Mesenchymal stem cell (in vitro differentiated cells and primary cell): ENCODE data around the gene POLR3F. TPM values are rescaled to one million over a fixed set of nuclear protein-coding genes. Genes with fewer than 3 reads are reported as not detected.

ENCODE experiments used
- DNase-seq: peaks from one replicate; pipeline ENCODE4 v3.0.0-alpha.2; 2013
- H2AFZ ChIP-seq: one replicate; pipeline ENCODE4 v1.6.1; 2013; ENCODE audit warnings: low read depth, mild to moderate bottlenecking, control low read depth, inconsistent platforms, low read length, moderate library complexity
- H2AK5ac ChIP-seq: 2 replicates; pipeline ENCODE4 v1.6.1; 2013; ENCODE audit warnings: low read length, moderate library complexity, mild to moderate bottlenecking, inconsistent platforms; ENCODE audit not compliant: severe bottlenecking
- H2BK120ac ChIP-seq: one replicate; pipeline ENCODE4 v1.6.1; 2013; ENCODE audit warnings: low read depth, mild to moderate bottlenecking, inconsistent platforms, low read length, moderate library complexity
- H2BK12ac ChIP-seq, 2 experiments: one replicate each; pipeline ENCODE4 v1.6.1; 2013; ENCODE audit warnings: inconsistent platforms in 2 of 2, low read length in 2 of 2, mild to moderate bottlenecking in 2 of 2, moderate library complexity in 2 of 2, control low read depth in 1 of 2
- H2BK15ac ChIP-seq: one replicate; pipeline ENCODE4 v1.6.1; 2013; ENCODE audit warnings: mild to moderate bottlenecking, low read depth, inconsistent platforms; ENCODE audit not compliant: poor library complexity, severe bottlenecking
- H2BK5ac ChIP-seq: 2 replicates; pipeline ENCODE4 v1.6.1; 2013; ENCODE audit warnings: low read depth, mild to moderate bottlenecking, low read length, control low read depth, inconsistent platforms; ENCODE audit not compliant: poor library complexity, severe bottlenecking
- H3K14ac ChIP-seq, 2 experiments: one replicate each; pipeline ENCODE4 v1.6.1; 2013; ENCODE audit warnings: inconsistent platforms in 2 of 2, low read length in 2 of 2, control low read depth in 1 of 2, mild to moderate bottlenecking in 1 of 2, moderate library complexity in 1 of 2
- H3K18ac ChIP-seq, 2 experiments: one replicate each; pipeline ENCODE4 v1.6.1; 2013; ENCODE audit warnings: inconsistent platforms in 2 of 2, low read length in 2 of 2, control low read depth in 1 of 2, low read depth in 1 of 2, mild to moderate bottlenecking in 1 of 2
- H3K23ac ChIP-seq, 2 experiments: one replicate each; pipeline ENCODE4 v1.6.1; 2013; ENCODE audit warnings: inconsistent platforms in 2 of 2, low read length in 2 of 2, mild to moderate bottlenecking in 2 of 2, moderate library complexity in 2 of 2, control low read depth in 1 of 2
- H3K27ac ChIP-seq: 2 replicates; pipeline ENCODE4 v1.5.1; 2013; ENCODE audit warnings: mild to moderate bottlenecking, moderate library complexity, low read length, control low read depth, inconsistent platforms; ENCODE audit not compliant: poor library complexity, severe bottlenecking
- H3K27me3 ChIP-seq, 2 experiments: 2 replicates each; pipeline versions ENCODE4 v1.6.1 to v1.7.0; 2013; ENCODE audit warnings: low read length in 2 of 2, mild to moderate bottlenecking in 2 of 2, moderate library complexity in 2 of 2, control low read depth in 1 of 2, inconsistent platforms in 1 of 2; ENCODE audit not compliant: control insufficient read depth in 1 of 2, insufficient read depth in 1 of 2
- H3K36me3 ChIP-seq, 2 experiments: 2 replicates each; pipeline versions ENCODE4 v1.6.1 to v1.7.0; 2013; ENCODE audit warnings: low read length in 2 of 2, control low read depth in 1 of 2, inconsistent platforms in 1 of 2, low read depth in 1 of 2, mild to moderate bottlenecking in 1 of 2; ENCODE audit not compliant: insufficient read depth in 2 of 2, control insufficient read depth in 1 of 2
- H3K4ac ChIP-seq, 2 experiments: one replicate each; pipeline ENCODE4 v1.6.1; 2013; ENCODE audit warnings: inconsistent platforms in 2 of 2, low read length in 2 of 2, mild to moderate bottlenecking in 2 of 2, moderate library complexity in 2 of 2, control low read depth in 1 of 2, low read depth in 1 of 2
- H3K4me1 ChIP-seq: 2 replicates; pipeline ENCODE4 v1.6.1; 2013; ENCODE audit warnings: low read depth, low read length, control low read depth; ENCODE audit not compliant: control insufficient read depth, insufficient read depth
- H3K4me2 ChIP-seq: 2 replicates; pipeline ENCODE4 v1.6.1; 2013; ENCODE audit warnings: low read length, mild to moderate bottlenecking, inconsistent platforms; ENCODE audit not compliant: poor library complexity, severe bottlenecking
- H3K4me3 ChIP-seq, 2 experiments: 2 replicates each; pipeline versions ENCODE4 v1.5.1 to v1.7.0; 2013; ENCODE audit warnings: low read length in 2 of 2, mild to moderate bottlenecking in 2 of 2, control low read depth in 1 of 2, low read depth in 1 of 2; ENCODE audit not compliant: insufficient read depth in 1 of 2
- H3K79me1 ChIP-seq: replicated peaks from 2 replicates; pipeline ENCODE4 v1.6.1; 2013; ENCODE audit warnings: mild to moderate bottlenecking, control low read depth, low read length, inconsistent platforms; ENCODE audit not compliant: poor library complexity, severe bottlenecking
- H3K9ac ChIP-seq: 2 replicates; pipeline ENCODE4 v1.7.0; 2013; ENCODE audit warnings: mild to moderate bottlenecking, low read length, moderate library complexity
- H3K9me3 ChIP-seq: 2 replicates; pipeline ENCODE4 v1.7.0; 2013; ENCODE audit warnings: mild to moderate bottlenecking, low read length; ENCODE audit not compliant: control insufficient read depth
- H4K8ac ChIP-seq: one replicate; pipeline ENCODE4 v1.6.1; 2013; ENCODE audit warnings: inconsistent platforms, mild to moderate bottlenecking, low read length, moderate library complexity
- H4K91ac ChIP-seq: one replicate; pipeline ENCODE4 v1.6.1; 2013; ENCODE audit warnings: mild to moderate bottlenecking, low read length, inconsistent platforms
- WGBS: methylation state at CpG from one replicate; pipeline ENCODE4 v1.1.7; 2013; ENCODE audit warnings: mixed read lengths; 5-methylcytosine and 5-hydroxymethylcytosine counted together
- small RNA-seq: library from polyadenylated mRNA; stranded (forward); fragments of <200 nt; extraction: miRNeasy Mini kit (QIAGEN cat#:217004); gene quantifications from one replicate; pipeline ENCODE3, GENCODE V24; 2013; ENCODE audit warnings: low read depth

Gene POLR3F

DNA sequence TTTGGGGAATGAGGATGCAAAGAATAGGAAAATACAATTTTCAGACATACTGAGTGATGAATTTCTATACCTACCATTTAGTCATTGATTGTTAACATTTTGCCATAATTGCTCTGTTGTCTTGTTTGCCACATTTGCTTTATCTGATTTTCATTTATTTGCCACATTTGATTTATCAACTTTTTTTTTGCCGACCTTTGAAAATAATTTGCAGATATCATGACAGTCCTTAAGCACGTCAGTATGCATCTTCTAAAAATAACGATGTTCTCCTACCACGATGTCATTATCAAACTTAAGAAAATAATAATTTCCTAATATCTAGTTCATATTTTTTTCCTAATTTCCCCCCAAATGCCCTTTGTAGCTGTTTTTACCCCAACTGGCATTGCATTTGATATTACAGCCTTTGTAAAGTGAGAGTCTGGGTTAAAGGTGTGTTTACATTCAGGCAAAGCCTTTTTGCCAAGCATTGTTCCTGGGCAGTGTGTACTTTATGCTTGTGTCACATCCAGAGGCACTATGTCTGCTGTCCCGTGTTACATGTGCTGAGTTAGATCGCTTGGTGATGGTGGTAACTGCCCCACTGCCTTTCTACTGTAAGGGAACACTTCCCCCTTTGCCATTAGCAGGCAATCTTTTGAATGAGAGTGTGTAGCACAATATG lies 66.9 kb downstream of the POLR3F start:
- H3K36me3 ChIP-seq, result peaks cover 30 to 78% of the 10 kb centered on the region in 2 experiments
- H4K91ac ChIP-seq, result no peak overlapping the region
- no peak overlapping the region for H3K27ac ChIP-seq
- H3K14ac ChIP-seq, result no peak overlapping the region
- H3K4me3 ChIP-seq, result no peak overlapping the region
- DNase-seq, result no peak
- H3K4ac ChIP-seq, result no peak overlapping the region
- H2BK15ac ChIP-seq, result no peak overlapping the region
- H3K9me3 ChIP-seq, result no peaks in the 10 kb centered on the region
- no peak overlapping the region for H2AK5ac ChIP-seq
- H3K23ac ChIP-seq, result no peak overlapping the region
- H3K4me1 ChIP-seq, result peaks cover 6% of the 10 kb centered on the region
- H2AFZ ChIP-seq, result no peak overlapping the region
- H2BK120ac ChIP-seq, result no peak overlapping the region
- no peak overlapping the region for H3K18ac ChIP-seq
- WGBS, result 88% methylated on average over 6 of the region's 6 CpGs
- no peak overlapping the region for H3K9ac ChIP-seq
- H3K79me1 ChIP-seq, result peaks cover 16% of the 10 kb centered on the region
- no peak overlapping the region for H3K4me2 ChIP-seq
- H4K8ac ChIP-seq, result no peak overlapping the region
- H2BK5ac ChIP-seq, result no peak overlapping the region
- H3K27me3 ChIP-seq, result no peaks in the 10 kb centered on the region
- no peak overlapping the region for H2BK12ac ChIP-seq

Small RNA genes lying within 50 kb of the gene (small RNA-seq; reads per million reads assigned to genes)
- gene MIR3192 (not detected), gene RNA5SP476 (not detected)
